HepG2 (cell line): Measurements from ENCODE around the gene IFIH1.

ENCODE experiments used
- ATF3 ChIP-seq: sonication (generic); formaldehyde crosslinking; IDR thresholded peaks from 2 replicates; pipeline ENCODE4 v1.4.0; 2020; ENCODE audit warnings: missing genetic modification reagents
- CTCF ChIP-seq: sonication (generic); formaldehyde crosslinking; IDR thresholded peaks from 2 replicates; pipeline ENCODE4 v1.5.0; 2020; ENCODE audit warnings: mild to moderate bottlenecking, missing genetic modification reagents, moderate library complexity
- EZH2 ChIP-seq: conservative IDR thresholded peaks from 2 replicates; pipeline ENCODE4 v1.6.1; 2012; ENCODE audit warnings: mild to moderate bottlenecking, low read depth, low read length, moderate library complexity
- FIP1L1 ChIP-seq: fragments of 200-400 bp; formaldehyde crosslinking; IDR thresholded peaks from 2 replicates; pipeline ENCODE4 v1.6.1; 2018; ENCODE audit warnings: low read depth, mild to moderate bottlenecking, low read length, moderate library complexity, borderline replicate concordance; ENCODE audit not compliant: insufficient read depth
- GRHL1 ChIP-seq: sonication (generic); formaldehyde crosslinking; conservative IDR thresholded peaks from 2 replicates; pipeline ENCODE4 v1.8.0; 2022; ENCODE audit warnings: missing genetic modification reagents
- HNRNPLL ChIP-seq: fragments of 200-400 bp; formaldehyde crosslinking; IDR thresholded peaks from 2 replicates; pipeline ENCODE4 v1.6.1; 2017; ENCODE audit warnings: mild to moderate bottlenecking, low read depth, low read length; ENCODE audit not compliant: poor library complexity, severe bottlenecking
- SMC3 ChIP-seq: IDR thresholded peaks from 2 replicates; pipeline ENCODE4 v1.6.1; 2011; ENCODE audit warnings: low read length, improper control_type of control experiment
- SP1 ChIP-seq, 2 experiments: fragments of 450-650 bp in 1 of 2; sonication (generic) in 1 of 2; formaldehyde crosslinking in 1 of 2; IDR thresholded peaks; 2 replicates each; pipeline versions ENCODE4 v1.4.0 to v1.6.1; 2016 to 2020; ENCODE audit warnings: missing genetic modification reagents in 1 of 2
- TRIM24 ChIP-seq: sonication (generic); formaldehyde crosslinking; IDR thresholded peaks from 2 replicates; pipeline ENCODE4 v1.8.0; 2022; ENCODE audit warnings: mild to moderate bottlenecking, missing genetic modification reagents
- ZBTB14 ChIP-seq: sonication (generic); formaldehyde crosslinking; IDR thresholded peaks from 2 replicates; pipeline ENCODE4 v1.4.0; 2020; ENCODE audit warnings: missing genetic modification reagents
- ZBTB33 ChIP-seq: sonication (generic); formaldehyde crosslinking; IDR thresholded peaks from 2 replicates; pipeline ENCODE4 v1.4.0; 2020; ENCODE audit warnings: missing genetic modification reagents
- ZNF530 ChIP-seq: sonication (generic); formaldehyde crosslinking; IDR thresholded peaks from 2 replicates; pipeline ENCODE4 v1.5.0; 2020; ENCODE audit warnings: low read depth, mild to moderate bottlenecking, missing genetic modification reagents
- TF ChIP-seq, protein P1 (sequence below): sonication (generic); formaldehyde crosslinking; IDR thresholded peaks from 2 replicates; pipeline ENCODE4 v1.5.0; 2020; ENCODE audit warnings: missing genetic modification reagents, mild to moderate bottlenecking, borderline replicate concordance
- TF ChIP-seq, protein P2 (sequence below): sonication (generic); formaldehyde crosslinking; IDR thresholded peaks from 2 replicates; pipeline ENCODE4 v1.5.0; 2020; ENCODE audit warnings: missing genetic modification reagents

- TF ChIP-seq TRIM24 (CRISPR knock-in tag) (no peak), ATF3 (CRISPR knock-in tag) (no peak), SP1 (IDR thresholded peaks at IDR 0.05) (no peak), SP1 (CRISPR knock-in tag; IDR thresholded peaks at IDR 0.05) (no peak), ZBTB14 (CRISPR knock-in tag) (no peak), ZBTB33 (CRISPR knock-in tag) (no peak), CTCF (no peak), EZH2 (no peak), SMC3 (no peak), HNRNPLL (no peak), ZNF530 (CRISPR knock-in tag) (no peak), GRHL1 (CRISPR knock-in tag) (no peak), FIP1L1 (no peak)
- TF ChIP-seq, protein P1, sequence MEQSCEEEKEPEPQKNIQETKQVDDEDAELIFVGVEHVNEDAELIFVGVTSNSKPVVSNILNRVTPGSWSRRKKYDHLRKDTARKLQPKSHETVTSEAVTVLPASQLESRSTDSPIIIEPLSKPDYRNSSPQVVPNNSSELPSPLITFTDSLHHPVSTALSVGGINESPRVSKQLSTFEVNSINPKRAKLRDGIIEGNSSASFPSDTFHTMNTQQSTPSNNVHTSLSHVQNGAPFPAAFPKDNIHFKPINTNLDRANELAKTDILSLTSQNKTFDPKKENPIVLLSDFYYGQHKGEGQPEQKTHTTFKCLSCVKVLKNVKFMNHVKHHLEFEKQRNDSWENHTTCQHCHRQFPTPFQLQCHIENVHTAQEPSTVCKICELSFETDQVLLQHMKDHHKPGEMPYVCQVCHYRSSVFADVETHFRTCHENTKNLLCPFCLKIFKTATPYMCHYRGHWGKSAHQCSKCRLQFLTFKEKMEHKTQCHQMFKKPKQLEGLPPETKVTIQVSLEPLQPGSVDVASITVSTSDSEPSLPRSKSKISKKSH, result no peak
- TF ChIP-seq, protein P2, sequence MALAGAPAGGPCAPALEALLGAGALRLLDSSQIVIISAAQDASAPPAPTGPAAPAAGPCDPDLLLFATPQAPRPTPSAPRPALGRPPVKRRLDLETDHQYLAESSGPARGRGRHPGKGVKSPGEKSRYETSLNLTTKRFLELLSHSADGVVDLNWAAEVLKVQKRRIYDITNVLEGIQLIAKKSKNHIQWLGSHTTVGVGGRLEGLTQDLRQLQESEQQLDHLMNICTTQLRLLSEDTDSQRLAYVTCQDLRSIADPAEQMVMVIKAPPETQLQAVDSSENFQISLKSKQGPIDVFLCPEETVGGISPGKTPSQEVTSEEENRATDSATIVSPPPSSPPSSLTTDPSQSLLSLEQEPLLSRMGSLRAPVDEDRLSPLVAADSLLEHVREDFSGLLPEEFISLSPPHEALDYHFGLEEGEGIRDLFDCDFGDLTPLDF (CRISPR knock-in tag), result no peak
These were observed 61.1 kb downstream of the IFIH1 start for GRCh38 chr2:162257425-162257824.
